ENCODE results near the gene UTF1. TPM values are rescaled to one million over a fixed set of nuclear protein-coding genes. Genes with fewer than 3 reads are reported as not detected.

Gene UTF1
- total and polyA plus RNA-seq, 2 donors (not counting 1 experiment from before 2014, with no cell fraction given): 0.10 to 0.25 TPM

- H3K27me3 ChIP-seq (replicated peaks in 1 of 4; ENCODE audit: control extremely low read depth in 1 of 4, control insufficient read depth in 3 of 4, insufficient read depth in 4 of 4, low read length in 3 of 4): no peaks in the 10 kb centered on the region
- POLR2A ChIA-PET: interaction anchor here (2.5 kb wide), 1 partner anchor 10 kb away, joined by 11 read pairs; no protein-coding TSS in a partner anchor
- no peak for ATAC-seq (ENCODE audit: low read depth)
- no peak overlapping the region for H3K4me3 Mint-ChIP-seq
- no peaks in the 10 kb centered on the region for H3K9me3 ChIP-seq (ENCODE audit: control extremely low read depth in 1 of 3, control insufficient read depth in 2 of 3, insufficient read depth in 1 of 3, low read length in 2 of 3)
- H3K27me3 Mint-ChIP-seq: no peaks in the 10 kb centered on the region
- H3K27ac ChIP-seq (ENCODE audit: low read length in 2 of 2): peak overlapping the region in 1 of 2 donors; percentile 43
- no peak overlapping the region for H3K4me2 ChIP-seq (replicated peaks; ENCODE audit: low read depth, low read length, poor library complexity, severe bottlenecking)
- no peak overlapping the region for H2AFZ ChIP-seq (ENCODE audit: insufficient read depth, low read depth, low read length, poor library complexity, severe bottlenecking)
- H3K4me3 ChIP-seq (ENCODE audit: control extremely low read depth in 1 of 5, extremely low read depth in 1 of 5, insufficient read depth in 1 of 5, low read depth in 2 of 5, low read length in 4 of 5): no peak overlapping the region
- WGBS (ENCODE audit: insufficient coverage): 95% methylated on average over 26 of the region's 28 CpGs
- peaks cover 32 to 51% of the 10 kb centered on the region in 2 donors for H3K4me1 ChIP-seq (ENCODE audit: control insufficient read depth in 2 of 2, insufficient read depth in 2 of 2, low read length in 2 of 2)
- no peaks in the 10 kb centered on the region for H3K9me3 Mint-ChIP-seq (ENCODE audit: insufficient read depth)
- TF ChIP-seq EZH2 (IDR thresholded peaks at IDR 0.05; ENCODE audit: borderline replicate concordance, insufficient read depth, low read depth, low read length, poor library complexity, severe bottlenecking) (no peak), CTCF (IDR thresholded peaks at IDR 0.05) (no peak)
- H3K4me1 Mint-ChIP-seq: peaks cover 29% of the 10 kb centered on the region
- peaks cover 12% of the 10 kb centered on the region for H3K79me2 ChIP-seq (ENCODE audit: control insufficient read depth, insufficient read depth, low read length)
- H3K27ac Mint-ChIP-seq: peak overlapping the region; percentile 15
- peaks cover 0 to 53% of the 10 kb centered on the region in 2 experiments for H3K36me3 ChIP-seq (replicated peaks in 1 of 2; ENCODE audit: control extremely low read depth in 1 of 2, control insufficient read depth in 1 of 2, extremely low read depth in 1 of 2, insufficient read depth in 2 of 2, low read length in 1 of 2)
- DNase-seq: no peak
- H3K9ac ChIP-seq (ENCODE audit: low read length): no peak overlapping the region
- intact Hi-C loops (cut with micrococcal nuclease): loop anchor here (10.0 kb wide), 1 partner anchor 129 kb away; no protein-coding TSS in a partner anchor
- CTCF ChIA-PET: interaction anchor here (3.3 kb wide), 1 partner anchor 13 kb away, joined by 80 read pairs; no protein-coding TSS in a partner anchor
- peaks cover 31% of the 10 kb centered on the region for H4K20me1 ChIP-seq (ENCODE audit: control insufficient read depth, insufficient read depth, low read length, poor library complexity, severe bottlenecking)
Observed at GRCh38 chr10:133273534-133274143, 43.6 kb downstream of the UTF1 start.
